Epidermal melanocyte (primary cell): ENCODE data around the gene TTI1.

ENCODE experiments used
- DNase-seq: peaks from one replicate; pipeline ENCODE4 v3.0.0; 2011; ENCODE audit warnings: low spot score; ENCODE audit not compliant: insufficient read length

The TTI1 gene

DNA sequence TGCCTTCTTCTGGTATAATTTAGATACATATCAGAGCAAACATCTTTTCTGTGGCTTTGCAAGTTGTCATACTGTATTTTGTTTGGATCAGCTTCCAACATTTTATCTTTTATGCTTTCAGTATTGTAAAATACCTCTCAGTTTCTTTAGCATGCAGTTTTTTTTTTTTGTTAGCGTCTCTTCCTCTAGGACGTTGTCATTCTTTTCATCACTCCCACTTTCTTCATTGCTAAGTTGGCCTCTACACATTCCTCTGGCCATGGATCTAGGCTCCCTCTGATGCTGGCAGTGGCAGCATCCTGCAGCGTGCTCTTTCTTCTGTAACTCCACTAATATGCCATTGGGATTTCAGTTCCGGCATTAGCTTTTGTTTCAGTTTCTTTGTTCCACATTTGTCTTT is 22.0 kb upstream of the TTI1 start:
- DNase-seq = no peak

DNA sequence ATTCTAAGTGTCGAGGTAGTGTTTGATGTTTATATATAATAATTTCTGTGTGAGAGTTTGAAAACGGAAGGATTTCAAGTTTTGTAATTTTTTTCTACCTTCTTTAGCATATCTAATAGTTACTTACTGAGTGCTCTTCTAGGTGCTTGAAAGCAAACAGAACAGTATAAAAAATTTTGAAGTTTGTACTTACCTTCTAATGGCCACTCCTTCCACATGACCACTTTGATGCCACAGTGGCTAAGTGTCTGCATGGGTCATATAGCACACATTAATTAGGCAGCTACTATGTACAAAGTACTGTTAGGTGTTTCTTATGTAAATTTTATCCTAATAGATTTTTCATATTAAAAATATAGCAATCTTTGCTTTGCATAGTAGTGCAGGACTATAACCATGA is 21.4 kb upstream of the TTI1 start:
- no peak for DNase-seq

DNA sequence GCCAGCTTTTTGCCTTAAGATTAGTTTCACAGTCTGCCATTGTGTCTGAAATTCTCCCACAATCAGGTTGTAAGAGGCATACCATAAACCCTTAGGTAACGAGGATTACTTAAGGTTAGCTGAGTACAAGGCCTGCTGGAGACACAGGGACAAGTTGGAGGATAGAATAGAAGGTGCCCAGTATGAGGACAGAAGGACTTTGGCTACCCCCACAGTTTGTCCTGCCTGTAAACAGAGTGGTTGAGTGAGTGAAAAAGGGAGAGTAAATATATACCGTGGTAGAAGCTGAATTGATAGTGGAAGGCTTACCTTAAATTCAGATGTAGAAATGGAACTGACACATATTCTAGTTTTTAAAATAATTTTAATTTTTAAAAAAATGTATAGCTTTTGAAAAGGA is 19.6 kb upstream of the TTI1 start:
- no peak for DNase-seq

DNA sequence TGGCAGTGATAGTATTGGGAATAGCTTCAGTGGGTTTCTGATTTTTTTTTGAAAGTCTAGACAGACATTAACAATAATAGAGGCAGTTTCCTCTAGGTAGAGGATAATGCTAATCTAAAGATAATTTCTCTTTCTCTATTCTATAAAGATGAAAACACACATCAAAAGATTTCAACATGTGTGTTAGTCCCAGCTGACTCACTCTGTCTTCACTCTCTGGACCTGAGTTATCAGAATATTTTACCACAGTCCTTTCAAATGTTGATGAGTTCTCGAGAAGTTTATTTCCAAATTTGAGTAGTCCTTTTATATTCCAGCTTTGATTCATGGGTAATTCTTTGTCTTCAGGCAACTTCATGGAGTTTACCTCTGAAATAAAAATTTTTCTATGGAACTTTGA is 17.4 kb upstream of the TTI1 start:
- DNase-seq = no peak

DNA sequence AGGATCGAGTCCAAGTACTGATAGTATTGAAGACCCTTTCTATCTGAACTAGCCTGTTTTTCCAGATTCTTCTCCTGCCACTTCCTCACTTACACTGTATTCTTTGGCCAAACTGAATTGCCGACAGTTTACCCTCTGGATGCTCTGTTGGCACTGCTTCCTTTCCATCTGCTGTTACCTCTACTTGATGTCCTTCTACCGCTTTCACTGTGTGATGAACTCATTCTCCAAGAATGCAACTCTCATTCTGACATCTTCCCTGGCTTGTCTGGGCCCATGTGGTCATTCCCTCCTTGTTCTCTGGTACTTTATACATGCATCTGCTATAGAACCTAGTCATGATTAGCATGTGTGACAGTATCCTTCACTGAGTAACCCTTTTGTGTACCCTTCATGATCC is 16.5 kb upstream of the TTI1 start:
- no peak for DNase-seq

GRCh38 chr20:38046572-38046971 is 13.3 kb upstream of the TTI1 start:
- no peak for DNase-seq

GRCh38 chr20:38044685-38045084 is 11.4 kb upstream of the TTI1 start:
- no peak for DNase-seq

- no peak for DNase-seq
These were observed 10.4 kb upstream of the TTI1 start for GRCh38 chr20:38043512-38044300.

GRCh38 chr20:38040276-38040675 is 7.0 kb upstream of the TTI1 start:
- no peak for DNase-seq

GRCh38 chr20:38036366-38036765 is 3.1 kb upstream of the TTI1 start:
- DNase-seq = no peak

GRCh38 chr20:38034961-38035360 is 1.7 kb upstream of the TTI1 start:
- no peak for DNase-seq

DNA sequence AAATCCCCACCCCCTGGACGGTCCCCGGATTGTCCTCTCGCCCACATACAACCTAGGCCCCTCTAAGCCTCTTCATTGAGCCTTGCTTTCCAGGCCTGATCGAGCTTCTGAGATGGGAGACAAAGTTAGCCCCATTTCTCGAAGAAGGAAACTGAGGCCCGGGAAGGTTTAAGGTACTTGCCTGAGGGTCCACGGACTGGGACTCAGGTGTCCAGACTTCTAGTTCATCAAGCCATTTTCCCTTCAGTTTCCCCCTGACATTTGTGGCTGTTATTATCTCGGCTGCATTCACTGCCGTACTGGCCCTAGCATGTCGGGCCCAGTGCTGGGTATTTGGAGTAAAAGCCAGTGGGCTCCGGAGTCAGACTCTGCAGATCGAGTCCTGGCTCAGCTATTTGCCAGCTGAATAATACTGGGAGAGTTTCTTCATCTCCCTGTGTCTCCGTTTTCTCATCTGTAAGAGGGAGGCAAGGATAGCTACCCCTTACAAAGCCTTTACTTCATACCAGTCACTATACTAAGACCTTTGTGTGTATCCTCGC is 923 bp upstream of the TTI1 start:
- no peak for DNase-seq

GRCh38 chr20:38032585-38033329 is 499 bp downstream of the TTI1 start:
- no peak for DNase-seq

DNA sequence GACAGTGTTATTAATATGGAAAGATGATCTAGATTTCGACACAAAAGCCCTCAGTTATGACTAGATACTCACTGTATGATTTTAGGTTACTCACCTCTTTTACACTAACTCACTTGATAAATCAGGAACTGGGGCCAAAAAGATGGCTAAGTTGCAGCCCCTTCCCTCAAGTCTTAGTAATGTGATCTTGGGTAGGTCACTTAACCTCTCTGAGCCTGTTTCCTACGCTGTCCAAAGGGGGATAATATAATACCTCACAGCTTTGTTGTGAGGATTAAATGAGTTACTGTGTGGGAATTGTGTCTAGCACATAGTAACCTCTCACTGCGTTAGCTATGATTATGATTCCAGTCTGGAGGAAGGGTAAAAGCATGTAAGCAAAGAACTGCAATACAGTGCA is 1.3 kb downstream of the TTI1 start:
- no peak for DNase-seq

DNA sequence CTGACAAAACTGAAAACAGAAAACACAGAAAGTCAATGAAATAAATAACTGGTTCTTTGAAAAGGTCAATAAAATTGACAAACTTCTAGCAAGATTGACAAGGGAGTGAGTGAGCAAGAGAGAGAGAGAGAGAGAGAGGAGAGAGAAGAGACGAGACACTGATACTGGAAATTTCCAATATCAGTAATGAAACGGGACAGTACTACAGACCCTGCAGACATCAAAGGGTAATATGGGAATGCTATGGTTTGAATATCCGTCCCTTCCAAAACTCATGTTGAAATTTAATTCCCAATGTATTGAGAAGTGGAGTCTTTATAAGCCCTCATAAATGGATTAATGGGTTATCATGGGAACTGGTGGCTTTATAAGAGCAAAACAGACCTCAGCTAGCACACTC is 3.8 kb downstream of the TTI1 start:
- no peak for DNase-seq

DNA sequence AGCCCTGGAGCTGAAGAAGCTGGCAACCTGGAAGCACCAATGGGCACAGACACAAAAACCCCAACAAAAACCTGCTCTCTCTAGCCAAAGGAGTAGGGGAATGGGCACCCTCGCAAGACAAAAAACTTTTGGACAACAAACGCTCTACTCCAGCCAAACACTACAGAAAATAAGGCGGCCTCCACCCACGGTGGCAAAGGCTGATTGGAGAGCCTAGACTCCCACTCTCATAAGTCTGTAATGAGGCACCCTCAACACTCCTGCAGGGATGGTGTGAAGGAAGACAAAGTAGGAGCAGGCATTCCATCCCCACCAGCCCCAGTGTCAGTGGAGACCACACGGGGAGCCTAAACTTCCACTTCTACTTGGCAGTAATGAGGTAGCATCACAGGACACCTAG is 8.8 kb downstream of the TTI1 start:
- DNase-seq = no peak

DNA sequence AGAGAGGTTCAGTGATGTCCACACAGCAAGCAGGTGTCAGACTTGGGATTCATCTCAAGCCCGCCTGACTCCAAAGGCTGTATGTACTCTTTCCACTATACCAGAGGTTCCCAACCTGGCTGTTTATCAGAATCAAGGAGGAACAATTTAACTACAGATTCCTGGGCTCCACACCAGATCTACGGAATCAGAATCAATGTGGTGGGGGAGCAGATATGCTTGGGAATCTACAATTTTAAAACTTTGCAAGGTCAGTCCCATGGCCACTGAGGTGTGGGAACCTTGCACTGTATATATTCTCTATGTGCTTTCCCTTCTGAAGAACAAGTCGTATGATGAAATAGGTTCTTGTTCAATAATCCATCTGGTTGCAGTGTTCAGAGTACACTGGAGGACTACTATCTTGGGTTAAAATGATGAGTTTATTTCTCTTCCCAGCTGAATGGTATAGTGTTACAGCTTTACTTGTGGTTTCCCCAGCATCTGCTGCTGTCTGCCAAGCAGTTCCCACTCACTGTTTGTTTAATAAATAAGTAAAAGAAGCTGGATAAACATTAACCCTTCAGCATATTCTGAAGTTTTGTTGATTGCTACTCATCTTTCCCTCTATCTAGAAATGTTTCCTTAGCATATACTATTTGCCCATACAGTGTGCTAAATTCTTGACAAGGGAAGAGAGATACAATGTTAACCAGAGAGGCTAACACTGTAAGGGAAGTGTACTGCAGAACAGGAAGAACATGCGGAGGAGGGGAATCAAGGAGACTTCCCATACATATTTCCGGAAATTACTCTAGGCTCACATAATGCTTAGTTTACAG is 9.9 kb downstream of the TTI1 start:
- no peak for DNase-seq

DNA sequence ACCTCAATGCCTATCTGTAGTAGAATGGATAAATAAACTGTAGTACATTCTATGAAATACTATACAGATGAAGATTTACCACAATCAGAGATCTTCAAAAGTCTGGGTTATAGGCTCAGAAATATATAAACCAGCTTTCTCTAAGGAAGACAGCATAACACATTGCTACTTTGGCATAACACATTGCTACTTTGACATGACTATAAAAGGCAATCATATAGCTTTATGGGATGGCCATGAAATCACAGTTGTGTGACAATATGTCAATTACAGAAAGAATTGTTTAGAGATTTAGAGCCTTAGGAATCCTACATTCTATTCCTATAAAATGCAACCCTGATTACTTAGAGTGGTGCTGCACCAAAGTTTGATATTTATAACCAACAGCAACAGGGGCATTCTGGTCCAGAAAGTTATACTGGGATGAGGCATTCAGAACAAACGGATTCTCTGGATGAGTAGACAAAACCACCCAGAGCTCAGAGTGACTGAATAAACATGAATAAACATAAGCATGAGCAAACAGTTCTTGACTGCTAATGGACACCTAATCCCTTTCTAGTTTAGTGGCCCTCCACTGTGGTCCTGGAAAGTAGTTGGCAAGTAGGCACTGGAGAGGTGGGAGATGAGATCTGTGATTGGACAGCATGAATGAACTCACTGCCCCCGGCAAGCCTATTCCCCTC is 12.0 kb downstream of the TTI1 start:
- DNase-seq = no peak

- DNase-seq = no peak
These were observed 14.9 kb downstream of the TTI1 start for GRCh38 chr20:38018385-38018784.

DNA sequence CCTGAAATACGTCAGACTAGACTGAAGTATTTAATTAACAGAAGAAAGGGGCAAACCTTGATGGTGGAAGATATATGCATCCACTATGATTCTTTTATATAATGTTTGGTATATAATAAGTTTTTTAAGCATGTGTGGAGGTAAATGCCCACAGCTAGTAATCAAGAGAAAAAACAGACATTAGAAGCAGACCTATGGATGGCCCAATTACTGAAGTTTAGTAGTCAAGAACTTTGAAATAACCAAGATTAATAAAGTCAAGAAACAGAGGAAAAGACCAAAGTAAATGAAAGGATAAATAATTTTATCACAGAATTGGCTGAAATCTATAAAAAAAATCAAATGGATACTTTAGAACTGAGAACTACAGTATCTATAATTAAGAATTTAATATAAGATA is 15.3 kb downstream of the TTI1 start:
- no peak for DNase-seq

DNA sequence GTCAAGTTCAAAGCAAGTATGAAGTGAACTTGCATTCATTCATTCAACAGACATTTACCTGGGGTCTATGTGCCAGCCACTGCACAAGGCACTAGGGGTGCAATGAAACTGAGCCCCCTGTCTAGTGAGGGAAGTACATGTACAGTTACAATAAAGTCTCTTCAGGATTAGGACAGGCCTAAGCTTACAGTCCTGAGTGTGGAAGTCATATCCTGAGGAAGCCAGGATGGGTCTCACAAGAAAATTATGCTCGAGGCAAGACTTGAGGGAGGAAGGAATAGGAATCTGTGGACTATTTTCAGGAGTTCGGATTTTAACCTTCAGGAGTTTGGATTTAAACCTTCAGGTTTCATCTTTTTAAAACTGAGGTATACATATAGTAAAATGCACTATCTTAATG is 19.4 kb downstream of the TTI1 start:
- DNase-seq = no peak
